ENCODE measurements around the gene OAS1.

Gene OAS1

GRCh38 chr12:112881602-112882001 lies 25.2 kb upstream of the OAS1 start:
- H3K27ac ChIP-seq: no peak overlapping the region
- TF ChIP-seq CTCF (IDR thresholded peaks at IDR 0.05) (no peak), ZFX (IDR thresholded peaks at IDR 0.05; ENCODE audit: borderline replicate concordance) (no peak)

GRCh38 chr12:112885236-112885635 lies 21.5 kb upstream of the OAS1 start:
- no peak overlapping the region for H3K27ac ChIP-seq
- TF ChIP-seq ZFX (IDR thresholded peaks at IDR 0.05; ENCODE audit: borderline replicate concordance): no peak
- no peak for TF ChIP-seq CTCF (IDR thresholded peaks at IDR 0.05)

GRCh38 chr12:112887550-112887949 lies 19.2 kb upstream of the OAS1 start:
- no peak overlapping the region for H3K27ac ChIP-seq
- TF ChIP-seq ZFX (IDR thresholded peaks at IDR 0.05; ENCODE audit: borderline replicate concordance): no peak

- H3K27ac ChIP-seq: no peak overlapping the region
- TF ChIP-seq CTCF (IDR thresholded peaks at IDR 0.05) (no peak), ZFX (IDR thresholded peaks at IDR 0.05; ENCODE audit: borderline replicate concordance) (no peak)
Observed at GRCh38 chr12:112891093-112892024, 15.4 kb upstream of the OAS1 start.

- H3K27ac ChIP-seq: no peak overlapping the region
- TF ChIP-seq ZFX (IDR thresholded peaks at IDR 0.05; ENCODE audit: borderline replicate concordance) (no peak), CTCF (IDR thresholded peaks at IDR 0.05) (no peak)
Observed at GRCh38 chr12:112892856-112893255, 13.9 kb upstream of the OAS1 start.

- TF ChIP-seq ZFX (IDR thresholded peaks at IDR 0.05; ENCODE audit: borderline replicate concordance) (no peak), CTCF (IDR thresholded peaks at IDR 0.05) (no peak)
- no peak overlapping the region for H3K27ac ChIP-seq
Observed at GRCh38 chr12:112894128-112894527, 12.6 kb upstream of the OAS1 start.

- TF ChIP-seq ZFX (IDR thresholded peaks at IDR 0.05; ENCODE audit: borderline replicate concordance): no peak
- no peak for TF ChIP-seq CTCF (IDR thresholded peaks at IDR 0.05)
- H3K27ac ChIP-seq: no peak overlapping the region
Observed at GRCh38 chr12:112898380-112898779, 8.4 kb upstream of the OAS1 start.

Data from 22Rv1 (cell line).